Inflammatory macrophage treated with lipopolysaccharide for 1 hour (primary cell): Measurements from ENCODE around the gene LRRN3.

Experiments used
- DNase-seq, 2 donors: peaks; one replicate each; pipeline ENCODE4 v3.0.0-alpha.2; 2020 to 2022

Gene LRRN3

GRCh38 chr7:111080495-111081105 lies 10.3 kb upstream of the LRRN3 start:
- DNase-seq, result no peak

- DNase-seq, result no peak
These were observed 9.2 kb upstream of the LRRN3 start for GRCh38 chr7:111081546-111082267.

- no peak for DNase-seq
These were observed 8.6 kb upstream of the LRRN3 start for GRCh38 chr7:111082351-111082750.

- peak; percentile 70 to 79 for DNase-seq
These were observed 7.5 kb upstream of the LRRN3 start for GRCh38 chr7:111083413-111083812.

- DNase-seq, result no peak
These were observed 5.6 kb upstream of the LRRN3 start for GRCh38 chr7:111085356-111085755.

GRCh38 chr7:111086532-111086931 lies 4.4 kb upstream of the LRRN3 start:
- DNase-seq, result no peak

DNA sequence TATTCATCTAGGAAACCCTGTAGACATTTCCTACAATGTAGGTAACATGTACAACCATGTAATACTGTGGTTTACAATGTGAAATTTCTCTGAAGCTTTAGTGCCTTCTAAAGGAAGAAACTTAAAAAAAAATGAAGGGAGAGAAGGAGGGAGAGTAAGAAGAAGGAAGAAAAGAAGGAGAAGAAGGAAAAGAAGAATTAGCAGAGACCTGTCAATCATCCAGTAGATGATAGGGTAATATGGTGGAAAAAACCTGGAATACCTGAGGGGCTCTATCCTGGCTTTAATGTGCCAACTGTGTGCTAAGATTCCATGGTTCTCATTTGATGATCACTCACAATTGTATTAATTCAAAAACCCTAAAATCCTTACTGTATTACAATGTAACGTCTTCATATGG lies 2.6 kb upstream of the LRRN3 start:
- DNase-seq, result no peak

GRCh38 chr7:111089822-111090426 lies 1.0 kb upstream of the LRRN3 start:
- DNase-seq, result peak; percentile 40 to 66

DNA sequence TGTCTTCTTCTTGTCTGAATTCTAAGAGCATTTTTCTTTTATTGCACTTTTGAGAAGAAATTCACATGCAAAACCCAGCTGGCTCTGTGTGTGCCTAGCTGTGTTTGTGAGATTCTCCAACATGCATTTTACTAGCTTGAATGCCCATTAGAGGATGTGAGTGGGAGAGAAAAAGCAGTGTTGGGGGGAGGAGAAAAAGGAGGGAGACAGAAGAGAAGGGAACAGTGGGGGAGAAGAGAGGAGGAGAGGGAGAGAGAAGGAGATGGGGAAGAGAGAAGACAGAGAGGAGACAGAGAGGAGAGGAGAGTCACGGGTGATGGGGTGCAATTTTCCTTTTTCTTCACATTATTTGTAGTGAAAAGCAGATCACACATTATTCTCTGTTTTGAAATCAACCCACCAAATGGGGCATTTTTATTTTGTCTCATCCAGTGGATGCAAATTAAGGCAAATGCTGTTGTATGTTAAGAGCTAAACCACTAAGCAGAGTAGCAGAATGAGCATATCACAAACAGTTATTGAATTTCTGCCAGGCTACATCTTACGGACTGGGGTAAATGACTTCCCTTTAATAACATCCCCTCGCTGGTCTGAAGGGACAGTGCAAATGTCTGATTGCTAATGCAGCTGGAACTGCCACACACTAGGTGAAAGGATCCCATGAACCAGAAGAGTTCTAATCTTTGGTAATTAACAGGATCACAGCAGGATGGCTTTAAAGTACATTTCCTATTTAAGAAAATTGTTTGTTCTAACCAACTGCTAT lies 849 bp downstream of the LRRN3 start:
- DNase-seq, result no peak

GRCh38 chr7:111092406-111093236 lies 1.7 kb downstream of the LRRN3 start:
- no peak for DNase-seq

DNA sequence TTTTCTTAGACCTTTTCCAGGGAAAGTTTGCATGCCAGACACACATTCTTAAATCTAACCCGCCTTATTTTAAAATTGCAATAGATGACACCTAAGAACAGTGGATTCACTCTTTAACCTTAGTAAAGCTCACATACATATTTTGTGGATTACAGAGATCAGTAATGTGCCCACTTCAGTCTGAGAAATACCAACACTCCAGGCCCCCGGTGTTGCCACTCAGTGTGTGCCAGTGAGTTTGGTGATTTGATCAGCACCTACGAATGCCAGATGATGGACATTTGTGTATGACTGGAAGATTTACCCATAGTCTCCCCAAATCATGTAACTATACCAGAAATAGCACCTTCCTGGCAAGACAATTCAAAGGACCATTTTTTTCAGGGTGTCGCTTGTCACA lies 2.6 kb downstream of the LRRN3 start:
- no peak for DNase-seq

GRCh38 chr7:111094419-111094818 lies 3.5 kb downstream of the LRRN3 start:
- no peak for DNase-seq

DNA sequence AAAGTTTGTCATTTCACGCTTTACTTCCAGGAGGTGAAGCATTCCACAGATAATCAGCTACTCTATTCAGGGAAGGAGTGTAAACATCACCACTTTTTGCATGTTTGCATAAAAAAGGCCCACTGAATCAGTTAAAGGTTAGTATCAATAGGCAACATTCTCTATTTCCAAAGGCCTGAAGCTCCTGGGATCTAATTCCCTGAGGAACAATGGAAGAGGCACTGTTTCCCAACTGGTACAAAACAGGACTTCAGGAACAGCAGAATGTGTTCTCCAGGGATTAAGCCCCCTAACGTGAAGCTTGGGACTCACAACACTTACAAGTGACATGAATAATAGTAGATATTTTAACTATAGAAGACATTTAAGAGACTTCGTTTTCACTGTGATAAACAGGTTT lies 6.1 kb downstream of the LRRN3 start:
- DNase-seq, result no peak

- DNase-seq, result peak; percentile 15 to 44
These were observed 7.3 kb downstream of the LRRN3 start for GRCh38 chr7:111098011-111098925.

DNA sequence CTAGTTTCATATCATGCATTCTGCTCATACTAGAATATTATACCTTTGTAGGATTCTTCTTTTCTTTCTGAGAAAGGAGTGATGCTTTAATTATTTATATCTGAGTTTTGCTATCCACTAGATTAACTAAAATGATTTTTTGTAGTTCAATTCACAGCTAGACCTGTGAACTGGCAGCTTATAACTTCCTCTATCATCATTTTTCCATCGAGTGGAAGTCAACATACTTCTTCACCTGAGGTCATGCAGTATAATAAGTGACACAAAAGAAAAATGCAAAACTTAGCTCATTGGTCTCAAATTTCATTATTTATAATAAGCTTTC lies 8.0 kb downstream of the LRRN3 start:
- no peak for DNase-seq

DNA sequence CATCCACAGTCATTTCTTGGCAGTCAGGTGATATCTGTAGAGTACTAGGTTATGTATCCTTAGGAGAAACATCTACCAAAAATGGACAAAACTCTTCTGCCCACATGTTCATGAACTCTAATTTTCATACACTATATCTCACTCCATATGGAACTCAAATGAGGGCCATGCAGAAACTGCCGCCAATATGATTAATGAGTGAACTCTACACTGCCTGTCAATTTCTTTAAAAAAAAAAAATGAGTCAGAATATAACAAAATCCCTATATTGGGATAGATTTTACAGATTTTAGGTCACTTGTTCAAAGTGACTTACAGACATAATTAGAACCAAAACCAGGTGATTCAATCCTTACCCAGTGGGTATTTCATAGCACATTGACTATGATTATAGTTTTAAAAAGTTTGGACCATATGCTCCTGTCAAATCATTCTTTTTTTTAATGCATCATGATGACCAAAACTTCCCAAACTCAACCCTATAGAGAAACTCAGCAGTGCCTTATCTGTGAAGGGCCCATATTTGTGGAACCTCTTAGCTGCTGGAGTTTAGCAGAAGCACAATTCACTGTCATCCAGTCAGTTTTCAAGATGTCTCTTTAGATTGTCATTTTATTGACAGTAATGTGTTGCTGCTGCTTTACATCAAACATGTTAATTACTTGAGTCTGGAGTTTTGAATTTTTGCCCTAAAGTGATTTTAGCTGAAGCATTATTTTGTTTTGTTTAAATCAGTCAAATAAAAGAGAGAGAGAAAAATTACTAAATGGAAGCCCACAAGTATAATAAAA lies 11.1 kb downstream of the LRRN3 start:
- DNase-seq, result no peak

DNA sequence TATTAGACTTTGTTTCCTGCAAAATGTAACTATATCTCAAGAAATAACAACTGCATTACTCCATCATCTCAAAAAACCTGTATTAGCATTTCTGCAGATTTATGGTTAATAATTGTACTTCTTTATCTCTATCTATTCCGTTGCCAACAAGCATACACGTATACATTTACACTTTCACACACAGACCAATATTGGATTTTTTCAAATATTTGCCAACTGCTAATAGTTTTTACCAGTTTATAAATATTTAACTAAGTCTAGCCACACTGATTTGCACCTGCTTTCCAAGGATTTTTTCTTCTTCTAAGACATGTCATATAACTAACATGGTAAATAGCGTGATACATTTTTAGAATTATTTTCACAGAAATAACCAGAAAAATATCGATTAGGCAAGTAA lies 12.2 kb downstream of the LRRN3 start:
- DNase-seq, result no peak

- DNase-seq, result peak in 1 of 2 donors; percentile 16
These were observed 12.8 kb downstream of the LRRN3 start for GRCh38 chr7:111103678-111104274.

DNA sequence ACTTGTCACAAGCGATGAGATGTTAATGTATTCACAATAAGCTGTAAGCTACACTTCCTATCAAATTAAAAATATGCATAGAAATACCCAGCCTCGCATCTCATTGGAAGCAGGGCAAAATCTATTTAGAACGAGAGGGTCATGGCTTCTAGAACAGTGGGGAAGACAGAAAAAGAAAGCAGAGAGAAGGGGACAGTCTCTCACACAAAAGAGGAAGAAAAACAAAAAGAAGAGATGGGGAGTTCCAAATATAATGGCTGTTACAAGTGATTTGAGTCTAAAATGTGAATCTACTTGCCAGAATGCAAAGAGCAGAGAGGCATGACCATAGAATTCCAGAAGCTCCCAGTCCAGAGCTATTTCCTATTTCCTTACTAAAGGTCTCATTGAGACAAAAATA lies 13.8 kb downstream of the LRRN3 start:
- DNase-seq, result no peak

DNA sequence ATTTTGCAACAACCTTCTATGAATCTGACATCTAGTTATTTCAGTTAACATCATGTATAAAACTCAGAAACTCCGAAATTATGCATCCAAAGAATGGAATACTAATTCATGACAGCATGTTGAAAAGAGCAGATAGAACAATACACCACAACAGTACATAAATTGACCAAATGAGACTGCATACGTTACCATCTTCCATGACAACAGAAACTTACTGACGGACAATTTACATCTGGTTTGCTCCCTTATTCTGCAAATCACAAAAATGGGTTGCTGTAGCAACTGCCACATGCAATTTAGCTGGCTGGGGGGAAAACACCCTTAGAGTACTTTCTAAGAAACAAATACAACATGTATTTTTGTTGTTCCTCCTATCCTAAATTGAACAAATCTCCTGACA lies 14.3 kb downstream of the LRRN3 start:
- DNase-seq, result no peak
